ENCODE data around the gene L1CAM.
"Not testable (repeated sequence)": the region's sequence is repeated elsewhere in the genome, so short reads cannot be mapped to it uniquely, and the experiment has no call there.

The L1CAM gene

GRCh38 chrX:153818571-153819383 lies 67.2 kb downstream of the L1CAM start:
- no peak for FAIRE-seq
- peak; percentile 14 for DNase-seq (ENCODE audit: extremely low spot score, insufficient read length, low read depth)

GRCh38 chrX:153818064-153818463 lies 67.9 kb downstream of the L1CAM start:
- not testable (repeated sequence) for DNase-seq (ENCODE audit: extremely low spot score, insufficient read length, low read depth); FAIRE-seq

- FAIRE-seq (no peak), DNase-seq (ENCODE audit: extremely low spot score, insufficient read length, low read depth) (no peak)
Observed at GRCh38 chrX:153816831-153817690, 68.9 kb downstream of the L1CAM start.

GRCh38 chrX:153814591-153815315 lies 71.2 kb downstream of the L1CAM start:
- peak; percentile 60 for FAIRE-seq
- DNase-seq (ENCODE audit: extremely low spot score, insufficient read length, low read depth): no peak

GRCh38 chrX:153813161-153813560 lies 72.8 kb downstream of the L1CAM start:
- FAIRE-seq (no peak), DNase-seq (ENCODE audit: extremely low spot score, insufficient read length, low read depth) (no peak)

- no peak for FAIRE-seq
- DNase-seq (ENCODE audit: extremely low spot score, insufficient read length, low read depth): no peak
Observed at GRCh38 chrX:153812220-153812619, 73.8 kb downstream of the L1CAM start.
